ENCODE results near the gene TTLL8.

The TTLL8 gene

GRCh38 chr22:50090412-50090714 is 32.3 kb upstream of the TTLL8 start:
- Histone ChIP-seq H3K36me3 (replicated peaks; ENCODE audit: insufficient read depth, low read length) (no peaks in the 10 kb centered on the region), H3K27me3 (replicated peaks; ENCODE audit: insufficient read depth, low read length) (peaks cover 51% of the 10 kb centered on the region), H3K79me2 (ENCODE audit: low read length) (no peaks in the 10 kb centered on the region), H3K9ac (ENCODE audit: low read length) (no peak overlapping the region), H3K9me3 (replicated peaks; ENCODE audit: insufficient read depth, low read length) (no peaks in the 10 kb centered on the region), H4K20me1 (ENCODE audit: insufficient read depth, low read length) (no peaks in the 10 kb centered on the region), H3K4me3 (ENCODE audit: low read length) (no peak overlapping the region), H3K4me2 (ENCODE audit: low read depth, low read length) (no peak overlapping the region), H3F3A (ENCODE audit: insufficient read depth, low read length) (no peaks in the 10 kb centered on the region), H3K4me1 (ENCODE audit: low read length) (no peaks in the 10 kb centered on the region), H3K9me2 (replicated peaks; ENCODE audit: insufficient read depth, low read length) (no peaks in the 10 kb centered on the region), H2AFZ (ENCODE audit: low read length) (no peak overlapping the region), H3K27ac (ENCODE audit: low read length) (no peak overlapping the region)
- no peak for DNase-seq
- TF ChIP-seq EZH2 (optimal IDR thresholded peaks at IDR 0.05; ENCODE audit: low read depth, low read length) (no peak), EZH2phosphoT487 (IDR thresholded peaks at IDR 0.05; ENCODE audit: low read length) (no peak), CTCF (IDR thresholded peaks at IDR 0.05; ENCODE audit: low read length) (no peak)

GRCh38 chr22:50089682-50090411 is 31.7 kb upstream of the TTLL8 start, which contains the start of gene MOV10L1:
TSS of gene MOV10L1 (plus strand) at chr22:50090006. CDS start at chr22:50090089, 83 bp downstream.
- Histone ChIP-seq H3K9ac (ENCODE audit: low read length) (no peak within 1 kb of the TSS), H3F3A (ENCODE audit: insufficient read depth, low read length) (no peaks in the 10 kb centered on the region), H3K9me2 (replicated peaks; ENCODE audit: insufficient read depth, low read length) (no peaks in the 10 kb centered on the region), H3K4me2 (ENCODE audit: low read depth, low read length) (no peak within 1 kb of the TSS), H2AFZ (ENCODE audit: low read length) (no peak within 1 kb of the TSS), H3K36me3 (replicated peaks; ENCODE audit: insufficient read depth, low read length) (no peaks in the 10 kb centered on the region), H3K9me3 (replicated peaks; ENCODE audit: insufficient read depth, low read length) (no peaks in the 10 kb centered on the region), H3K4me3 (ENCODE audit: low read length) (no peak within 1 kb of the TSS), H3K27ac (ENCODE audit: low read length) (no peak within 1 kb of the TSS), H3K27me3 (replicated peaks; ENCODE audit: insufficient read depth, low read length) (peaks cover 47% of the 10 kb centered on the region), H3K4me1 (ENCODE audit: low read length) (no peaks in the 10 kb centered on the region), H3K79me2 (ENCODE audit: low read length) (no peaks in the 10 kb centered on the region), H4K20me1 (ENCODE audit: insufficient read depth, low read length) (no peaks in the 10 kb centered on the region)
- no peak for DNase-seq
- no peak for TF ChIP-seq EZH2phosphoT487 (IDR thresholded peaks at IDR 0.05; ENCODE audit: low read length)
- no peak for TF ChIP-seq CTCF (IDR thresholded peaks at IDR 0.05; ENCODE audit: low read length)
- no peak for TF ChIP-seq EZH2 (optimal IDR thresholded peaks at IDR 0.05; ENCODE audit: low read depth, low read length)

- Histone ChIP-seq H3K27ac (ENCODE audit: low read length) (no peak overlapping the region), H3K9me3 (replicated peaks; ENCODE audit: insufficient read depth, low read length) (no peaks in the 10 kb centered on the region), H3K36me3 (replicated peaks; ENCODE audit: insufficient read depth, low read length) (no peaks in the 10 kb centered on the region), H2AFZ (ENCODE audit: low read length) (no peak overlapping the region), H3K79me2 (ENCODE audit: low read length) (no peaks in the 10 kb centered on the region), H3K27me3 (replicated peaks; ENCODE audit: insufficient read depth, low read length) (peaks cover 43% of the 10 kb centered on the region), H3K4me3 (ENCODE audit: low read length) (no peak overlapping the region), H3K4me2 (ENCODE audit: low read depth, low read length) (no peak overlapping the region), H3K9ac (ENCODE audit: low read length) (no peak overlapping the region), H3F3A (ENCODE audit: insufficient read depth, low read length) (no peaks in the 10 kb centered on the region), H4K20me1 (ENCODE audit: insufficient read depth, low read length) (no peaks in the 10 kb centered on the region), H3K4me1 (ENCODE audit: low read length) (no peaks in the 10 kb centered on the region), H3K9me2 (replicated peaks; ENCODE audit: insufficient read depth, low read length) (no peaks in the 10 kb centered on the region)
- no peak for DNase-seq
- TF ChIP-seq EZH2phosphoT487 (IDR thresholded peaks at IDR 0.05; ENCODE audit: low read length) (no peak), EZH2 (optimal IDR thresholded peaks at IDR 0.05; ENCODE audit: low read depth, low read length) (no peak), CTCF (IDR thresholded peaks at IDR 0.05; ENCODE audit: low read length) (no peak)
These were observed 31.1 kb upstream of the TTLL8 start for GRCh38 chr22:50089231-50089630.
